Skeletal muscle tissue (tissue), 4 donors: Measurements from ENCODE around the gene IFT57. TPM values are rescaled to one million over a fixed set of nuclear protein-coding genes. Genes with fewer than 3 reads are reported as not detected.

Source experiments
- H3K27ac ChIP-seq: one replicate; pipeline ENCODE4 v1.7.0; 2013; ENCODE audit warnings: mild to moderate bottlenecking, low read depth, low read length, inconsistent platforms
- H3K27me3 ChIP-seq, 3 donors: one replicate each; pipeline ENCODE4 v1.7.0; 2013; ENCODE audit warnings: low read length in 3 of 3; ENCODE audit not compliant: control insufficient read depth in 3 of 3, insufficient read depth in 3 of 3
- H3K36me3 ChIP-seq, 3 donors: one replicate each; pipeline ENCODE4 v1.7.0; 2013; ENCODE audit warnings: low read length in 3 of 3; ENCODE audit not compliant: control insufficient read depth in 3 of 3, insufficient read depth in 3 of 3
- H3K4me1 ChIP-seq, 3 donors: one replicate each; pipeline ENCODE4 v1.7.0; 2013; ENCODE audit warnings: low read length in 3 of 3, mild to moderate bottlenecking in 3 of 3; ENCODE audit not compliant: control insufficient read depth in 3 of 3, insufficient read depth in 3 of 3
- H3K4me3 ChIP-seq, 3 donors: one replicate each; pipeline ENCODE4 v1.7.0; 2013; ENCODE audit warnings: low read length in 3 of 3
- H3K9ac ChIP-seq, 3 donors: one replicate each; pipeline ENCODE4 v1.7.0; 2013; ENCODE audit warnings: low read length in 3 of 3, mild to moderate bottlenecking in 3 of 3, moderate library complexity in 2 of 3, low read depth in 1 of 3
- H3K9me3 ChIP-seq, 3 donors: one replicate each; pipeline ENCODE4 v1.7.0; 2013; ENCODE audit warnings: low read length in 3 of 3; ENCODE audit not compliant: control insufficient read depth in 3 of 3
- total RNA-seq: library from RNA; depleted of rRNA; stranded (reverse); fragments of >200 nt; gene quantifications from one replicate; pipeline ENCODE4 v1.2.3, GENCODE V29; 2014
- donor health status: Osteomylitis.

The IFT57 gene
- total RNA-seq, 1 donor from 2014 or later: 11.5 TPM

- Histone ChIP-seq H3K36me3 (no peaks in the 10 kb centered on the region), H3K9me3 (no peaks in the 10 kb centered on the region), H3K4me3 (no peak overlapping the region), H3K27ac (no peak overlapping the region), H3K9ac (no peak overlapping the region), H3K27me3 (no peaks in the 10 kb centered on the region), H3K4me1 (no peaks in the 10 kb centered on the region)
These were observed 22.2 kb downstream of the IFT57 start for GRCh38 chr3:108200024-108200423.

GRCh38 chr3:108191394-108191793 is 30.8 kb downstream of the IFT57 start:
- H3K9me3 ChIP-seq: peaks cover 0 to 2% (median 2%) of the 10 kb centered on the region in 3 donors
- H3K27me3 ChIP-seq: no peaks in the 10 kb centered on the region
- no peaks in the 10 kb centered on the region for H3K4me1 ChIP-seq
- H3K4me3 ChIP-seq: no peak overlapping the region
- H3K9ac ChIP-seq: no peak overlapping the region
- peaks cover 0 to 10% (median 9%) of the 10 kb centered on the region in 3 donors for H3K36me3 ChIP-seq
- H3K27ac ChIP-seq: no peak overlapping the region

GRCh38 chr3:108190346-108190745 is 31.9 kb downstream of the IFT57 start:
- Histone ChIP-seq H3K4me3 (no peak overlapping the region), H3K9ac (no peak overlapping the region), H3K9me3 (peaks cover 0 to 2% (median 2%) of the 10 kb centered on the region in 3 donors), H3K4me1 (no peaks in the 10 kb centered on the region), H3K27me3 (no peaks in the 10 kb centered on the region), H3K36me3 (peaks cover 0 to 14% (median 9%) of the 10 kb centered on the region in 3 donors), H3K27ac (no peak overlapping the region)

GRCh38 chr3:108189440-108189839 is 32.8 kb downstream of the IFT57 start:
- no peak overlapping the region for H3K9ac ChIP-seq
- peaks cover 0 to 14% (median 9%) of the 10 kb centered on the region in 3 donors for H3K36me3 ChIP-seq
- H3K27me3 ChIP-seq: no peaks in the 10 kb centered on the region
- H3K4me3 ChIP-seq: no peak overlapping the region
- H3K9me3 ChIP-seq: peaks cover 0 to 2% (median 2%) of the 10 kb centered on the region in 3 donors
- H3K27ac ChIP-seq: no peak overlapping the region
- no peaks in the 10 kb centered on the region for H3K4me1 ChIP-seq

GRCh38 chr3:108185536-108185935 is 36.7 kb downstream of the IFT57 start:
- Histone ChIP-seq H3K4me1 (no peaks in the 10 kb centered on the region), H3K4me3 (no peak overlapping the region), H3K36me3 (peaks cover 0 to 14% (median 8%) of the 10 kb centered on the region in 3 donors), H3K27ac (no peak overlapping the region), H3K9ac (no peak overlapping the region), H3K27me3 (no peaks in the 10 kb centered on the region), H3K9me3 (no peaks in the 10 kb centered on the region)

DNA sequence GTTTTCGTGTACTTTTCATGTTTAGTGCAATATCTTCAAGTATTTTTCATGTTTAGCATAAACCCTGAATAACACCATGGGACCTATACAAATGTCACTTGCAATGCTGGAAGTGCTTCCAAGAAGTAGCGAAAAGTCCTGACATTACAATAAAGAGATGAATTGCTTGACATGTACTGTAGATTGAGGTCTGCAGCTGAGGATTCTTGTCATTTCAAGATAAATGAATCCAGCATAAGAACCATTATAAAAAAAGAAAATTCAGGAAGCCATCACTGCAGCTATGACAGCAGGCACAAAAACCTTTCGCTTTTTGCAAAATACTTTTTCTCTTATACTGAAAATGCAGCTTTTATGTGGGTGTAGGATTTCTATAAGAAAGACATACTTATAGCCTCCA is 37.4 kb downstream of the IFT57 start:
- no peaks in the 10 kb centered on the region for H3K9me3 ChIP-seq
- no peak overlapping the region for H3K27ac ChIP-seq
- no peaks in the 10 kb centered on the region for H3K27me3 ChIP-seq
- H3K4me3 ChIP-seq: no peak overlapping the region
- H3K9ac ChIP-seq: no peak overlapping the region
- peaks cover 0 to 13% (median under 1%) of the 10 kb centered on the region in 3 donors for H3K36me3 ChIP-seq
- H3K4me1 ChIP-seq: no peaks in the 10 kb centered on the region

DNA sequence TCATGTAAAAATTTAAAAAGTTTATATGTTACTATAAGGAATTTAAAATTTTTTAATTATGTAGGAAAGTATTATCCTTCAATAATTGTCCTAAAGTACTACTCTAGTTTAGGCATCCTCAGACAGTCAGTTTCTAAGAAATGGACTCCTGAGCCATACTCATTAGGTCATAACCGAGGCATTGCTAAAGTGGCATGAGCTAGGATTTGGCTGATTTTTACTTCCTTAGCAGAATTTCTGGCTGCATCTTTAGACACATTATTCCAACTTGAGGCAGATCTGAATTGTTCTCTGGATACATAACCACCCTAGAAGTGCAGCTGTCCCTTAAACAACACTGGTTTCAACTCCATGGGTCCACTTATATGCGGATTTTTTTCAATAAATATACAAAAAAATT is 38.3 kb downstream of the IFT57 start:
- Histone ChIP-seq H3K4me3 (no peak overlapping the region), H3K9me3 (no peaks in the 10 kb centered on the region), H3K9ac (no peak overlapping the region), H3K4me1 (no peaks in the 10 kb centered on the region), H3K36me3 (peaks cover 0 to 6% (median 0%) of the 10 kb centered on the region in 3 donors), H3K27me3 (no peaks in the 10 kb centered on the region), H3K27ac (no peak overlapping the region)

GRCh38 chr3:108183181-108183580 is 39.0 kb downstream of the IFT57 start:
- Histone ChIP-seq H3K27me3 (no peaks in the 10 kb centered on the region), H3K4me3 (no peak overlapping the region), H3K4me1 (no peaks in the 10 kb centered on the region), H3K9me3 (no peaks in the 10 kb centered on the region), H3K36me3 (peaks cover 0 to 6% (median 0%) of the 10 kb centered on the region in 3 donors), H3K9ac (no peak overlapping the region), H3K27ac (no peak overlapping the region)

DNA sequence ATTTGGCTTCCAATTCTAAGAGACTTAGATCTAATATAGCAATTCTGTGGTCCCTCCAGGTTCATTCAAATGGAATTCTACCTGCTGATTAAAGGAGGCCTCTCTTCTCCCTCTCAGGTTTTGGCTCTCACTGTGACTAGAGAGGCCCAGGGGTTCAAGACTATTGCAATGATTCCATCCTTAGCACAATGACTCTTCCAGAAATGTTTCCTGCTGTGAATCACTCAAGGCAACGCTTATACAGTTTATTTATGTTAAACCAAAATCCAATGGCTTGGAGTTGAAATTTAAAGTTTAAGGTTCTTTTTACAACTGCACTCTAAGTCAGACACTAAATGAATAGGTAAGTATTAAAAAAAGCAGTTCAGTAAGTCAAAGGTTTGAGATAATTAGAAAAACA is 39.9 kb downstream of the IFT57 start:
- Histone ChIP-seq H3K4me1 (no peaks in the 10 kb centered on the region), H3K9me3 (no peaks in the 10 kb centered on the region), H3K27ac (no peak overlapping the region), H3K27me3 (no peaks in the 10 kb centered on the region), H3K9ac (no peak overlapping the region), H3K4me3 (no peak overlapping the region), H3K36me3 (peaks cover 0 to 4% (median 0%) of the 10 kb centered on the region in 3 donors)

DNA sequence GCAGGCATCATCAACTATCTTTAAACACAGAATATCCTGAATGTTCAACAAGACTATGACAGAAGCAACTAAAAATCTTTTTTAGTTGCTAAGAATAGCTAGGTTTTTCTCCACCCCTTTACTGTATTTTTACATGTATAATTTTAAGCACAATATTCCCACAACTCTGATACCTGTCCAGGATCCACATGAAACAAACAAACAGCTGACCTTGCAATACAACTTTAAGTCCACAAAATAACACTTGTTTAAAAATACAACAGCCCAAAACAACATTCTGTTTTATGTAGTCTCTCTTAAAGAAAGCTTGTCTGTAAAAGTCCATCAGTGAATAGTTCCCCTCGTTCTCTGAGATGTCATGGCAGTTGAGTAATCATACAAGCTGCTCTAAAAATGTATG is 41.1 kb downstream of the IFT57 start:
- Histone ChIP-seq H3K27me3 (no peaks in the 10 kb centered on the region), H3K9ac (no peak overlapping the region), H3K36me3 (peaks cover 0 to 4% (median 0%) of the 10 kb centered on the region in 3 donors), H3K27ac (no peak overlapping the region), H3K9me3 (no peaks in the 10 kb centered on the region), H3K4me1 (no peaks in the 10 kb centered on the region), H3K4me3 (no peak overlapping the region)

- Histone ChIP-seq H3K27ac (no peak overlapping the region), H3K9me3 (no peaks in the 10 kb centered on the region), H3K4me3 (no peak overlapping the region), H3K27me3 (no peaks in the 10 kb centered on the region), H3K36me3 (no peaks in the 10 kb centered on the region), H3K4me1 (no peaks in the 10 kb centered on the region), H3K9ac (peak overlapping the region in 1 of 3 donors; percentile 13)
These were observed 42.0 kb downstream of the IFT57 start for GRCh38 chr3:108180194-108180593.
